ENCODE data around the gene TREML1. TPM values are rescaled to one million over a fixed set of nuclear protein-coding genes. Genes with fewer than 3 reads are reported as not detected.

The TREML1 gene
- not detected for total RNA-seq

DNA sequence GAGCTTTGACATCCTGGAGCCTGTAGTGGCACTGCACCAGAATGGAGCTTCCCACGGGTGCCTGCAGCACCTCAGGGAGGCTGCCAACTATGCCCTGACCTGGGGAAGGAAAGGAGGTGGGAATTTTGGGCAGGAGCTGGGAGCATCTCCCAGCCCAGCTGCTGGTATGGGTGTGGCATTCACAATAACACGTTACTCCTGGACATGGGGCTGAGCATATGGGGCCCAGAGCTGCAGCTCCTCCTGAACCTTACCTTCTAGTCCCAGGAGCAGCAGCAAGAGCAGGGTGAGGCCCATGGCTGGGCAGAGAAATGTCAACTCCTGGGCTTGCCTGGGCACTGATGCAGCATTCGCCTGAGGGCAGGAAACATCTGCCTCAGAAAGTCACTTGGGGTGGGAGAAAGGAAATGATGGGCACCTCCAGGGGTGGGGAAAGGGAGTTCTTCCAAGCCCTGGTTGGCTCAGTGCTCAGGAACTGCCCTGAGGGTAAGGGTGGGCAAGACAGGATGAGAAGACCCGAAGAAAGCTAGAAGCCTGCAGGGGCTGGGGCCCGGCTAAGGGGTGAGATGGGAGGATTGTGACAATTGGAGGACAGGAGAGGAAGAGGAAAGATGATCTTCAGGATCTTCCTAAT, at the start of gene TREML1:
TSS of gene TREML1 (minus strand) at position 356 of the 634 bp plus-strand sequence. CDS start at position 297, 59 bp downstream.

DNA sequence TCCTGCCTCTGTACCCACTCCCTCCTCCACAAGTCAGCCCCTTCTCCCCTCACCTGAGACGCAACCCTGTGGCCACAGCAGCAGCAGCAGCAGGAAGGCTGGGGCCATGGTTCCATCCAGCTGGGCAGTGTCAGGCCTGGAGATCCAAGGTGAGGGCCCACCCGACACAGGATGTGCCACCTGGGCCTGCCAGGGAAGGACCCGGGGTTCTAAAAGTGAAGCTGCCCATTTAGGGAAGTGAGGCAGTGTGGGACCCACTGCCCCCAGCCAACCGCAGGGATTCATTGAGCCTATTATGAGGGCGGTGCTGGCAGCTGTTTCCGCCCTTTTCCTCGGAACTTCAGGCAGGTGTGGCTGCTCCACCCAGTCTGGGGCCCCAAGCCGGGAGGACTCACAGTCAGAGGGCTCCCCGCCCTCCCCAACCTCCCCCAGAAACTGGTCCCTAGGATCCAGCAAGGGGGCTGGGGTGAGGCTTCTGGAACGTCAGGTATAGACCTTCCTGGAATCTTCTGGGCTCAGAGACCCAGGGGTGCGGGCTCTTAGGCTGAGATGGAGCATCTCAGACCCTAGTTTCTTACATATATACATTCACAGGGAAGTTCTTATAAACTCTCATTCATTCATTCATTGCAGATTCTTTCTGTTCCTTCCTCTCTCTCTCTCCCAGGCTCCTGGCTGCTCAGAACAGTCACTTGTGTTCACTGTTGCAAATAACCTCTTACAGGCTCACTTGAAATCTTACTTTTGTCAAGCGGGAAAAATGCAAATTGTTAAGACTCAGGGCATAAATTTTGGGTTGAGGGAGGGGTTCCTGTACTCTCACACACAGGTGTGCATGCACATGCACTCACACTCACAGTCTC, 47.0 kb upstream of the TREML1 start, which contains the start of gene TREML2:
TSS of gene TREML2 (minus strand) at position 249 of the 863 bp plus-strand sequence. CDS start at position 108, 141 bp downstream.

DNA sequence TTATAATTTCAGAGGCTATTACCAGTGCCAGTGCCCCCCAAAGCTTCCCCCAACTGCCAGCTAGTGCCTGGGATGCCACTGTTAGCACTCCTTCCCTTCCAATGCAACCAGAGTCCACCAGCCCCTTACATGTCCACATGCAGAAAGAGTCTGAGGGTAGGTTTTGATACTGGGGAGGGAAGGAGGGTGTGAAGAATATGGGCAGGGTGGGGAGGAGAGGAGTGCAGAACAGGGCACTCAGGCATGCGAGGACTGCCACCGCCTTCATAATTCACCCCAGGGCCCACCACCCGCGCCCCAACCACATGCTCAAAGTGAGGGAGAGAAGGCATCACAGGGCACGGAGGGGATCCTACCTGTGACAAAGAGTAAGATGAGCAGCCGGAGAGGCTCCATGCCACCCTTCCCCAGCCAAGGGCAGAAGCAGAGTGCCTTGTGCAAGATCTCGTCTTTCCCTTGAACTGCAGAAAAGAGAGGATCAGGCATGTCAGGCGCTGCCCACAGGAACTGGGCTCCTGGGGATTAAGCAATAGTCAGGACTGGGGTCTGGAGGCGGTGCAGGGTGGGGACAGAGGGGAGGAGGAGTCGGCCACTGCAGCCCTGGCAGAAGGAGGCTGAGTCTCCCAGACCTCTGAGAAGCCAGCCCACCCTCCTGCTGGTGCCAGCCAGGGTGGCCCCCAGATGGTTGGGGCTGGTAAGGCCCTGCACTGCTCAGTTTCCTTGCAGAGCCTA, 8.7 kb upstream of the TREML1 start, which contains the start of gene TREM2:
TSS of gene TREM2 (minus strand) at position 430 of the 732 bp plus-strand sequence. CDS start at position 396, 34 bp downstream.

Other genes starting within 250 kb of the TREML1 start
- gene UNC5CL, start 115.1 kb downstream of the TREML1 start, total RNA-seq: under 1 TPM; under 0.01 to 0.33 TPM
- gene TSPO2, start 111.9 kb downstream of the TREML1 start, total RNA-seq: not detected
- not detected for gene APOBEC2, start 101.1 kb downstream of the TREML1 start, total RNA-seq
- gene OARD1, start 82.0 kb downstream of the TREML1 start, total RNA-seq: 1 to 10 TPM; 8.6 to 10.0 TPM
- gene NFYA, start 81.4 kb downstream of the TREML1 start, total RNA-seq: 10 to 100 TPM in 1 of 2 donors, 1 to 10 TPM in 1; 9.3 to 12.3 TPM
- not detected for gene TREM2, start 8.8 kb upstream of the TREML1 start, total RNA-seq
- not detected for gene TREML2, start 46.8 kb upstream of the TREML1 start, total RNA-seq
- not detected for gene TREML4, start 74.0 kb upstream of the TREML1 start, total RNA-seq
- not detected for gene TREM1, start 132.3 kb upstream of the TREML1 start, total RNA-seq
- not detected for gene NCR2, start 181.3 kb upstream of the TREML1 start, total RNA-seq

Measured in melanocyte of skin (primary cell).